ENCODE results near the gene PPP2R5C.

DNA sequence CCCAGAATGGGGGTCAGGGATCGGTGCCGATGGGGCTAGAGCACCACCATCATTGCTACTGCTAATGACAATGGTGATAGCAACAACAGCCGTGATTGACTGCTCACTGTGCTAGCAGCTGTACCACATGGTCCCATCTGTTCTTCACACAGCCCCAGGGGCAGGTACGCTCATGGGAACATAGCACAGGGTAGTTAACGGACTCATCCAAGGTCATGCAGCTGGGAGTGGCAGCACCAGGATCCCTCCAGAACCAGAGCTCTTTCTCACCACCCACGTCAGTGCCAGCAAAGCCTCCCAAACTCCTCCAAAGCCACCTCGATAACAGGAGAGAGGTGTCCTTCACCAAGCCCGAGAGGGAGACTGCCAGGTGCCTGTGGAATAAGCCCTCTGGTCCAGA is 191.6 kb downstream of the PPP2R5C start:
- TF ChIP-seq POLR2A (IDR thresholded peaks at IDR 0.05; ENCODE audit: control extremely low read depth in 1 of 2, low read depth in 2 of 2, low read length in 2 of 2) (no peak), CHD2 (IDR thresholded peaks at IDR 0.05; ENCODE audit: low read length) (no peak), TAF7 (optimal IDR thresholded peaks at IDR 0.05; ENCODE audit: borderline replicate concordance, low read depth, low read length) (no peak), SP2 (IDR thresholded peaks at IDR 0.05; ENCODE audit: low read length) (no peak)
